SHP77 treated with DMSO at 0.1 percent for 48 hours (cell line): ENCODE results near the gene SPAG5.
A peak's percentile ranks its signal among the peaks of the same experiment; 100 is the strongest.

ENCODE experiments used
- DNase-seq: peaks from one replicate; lab custom pipeline; 2025; lab: John Stamatoyannopoulos, UW

SPAG5 gene

GRCh38 chr17:28573521-28573920, 25.3 kb downstream of the SPAG5 start:
- no peak for DNase-seq

DNA sequence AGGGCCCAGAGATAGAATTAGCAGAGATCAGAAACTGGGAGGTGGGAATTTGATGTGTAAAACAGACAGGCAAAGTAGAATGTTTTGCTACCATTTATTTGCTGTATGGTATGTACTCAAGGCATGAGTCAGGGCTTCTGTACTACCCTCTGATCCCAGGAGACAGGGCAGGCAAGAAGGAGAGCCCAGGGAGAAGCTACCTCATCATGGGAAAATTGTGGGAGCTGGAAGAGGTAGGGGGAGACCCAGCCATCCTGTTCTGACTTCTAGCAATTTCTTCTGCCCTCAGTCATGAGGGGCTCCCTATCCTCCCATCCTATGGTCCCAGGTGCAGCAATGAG, 25.8 kb downstream of the SPAG5 start:
- no peak for DNase-seq

DNA sequence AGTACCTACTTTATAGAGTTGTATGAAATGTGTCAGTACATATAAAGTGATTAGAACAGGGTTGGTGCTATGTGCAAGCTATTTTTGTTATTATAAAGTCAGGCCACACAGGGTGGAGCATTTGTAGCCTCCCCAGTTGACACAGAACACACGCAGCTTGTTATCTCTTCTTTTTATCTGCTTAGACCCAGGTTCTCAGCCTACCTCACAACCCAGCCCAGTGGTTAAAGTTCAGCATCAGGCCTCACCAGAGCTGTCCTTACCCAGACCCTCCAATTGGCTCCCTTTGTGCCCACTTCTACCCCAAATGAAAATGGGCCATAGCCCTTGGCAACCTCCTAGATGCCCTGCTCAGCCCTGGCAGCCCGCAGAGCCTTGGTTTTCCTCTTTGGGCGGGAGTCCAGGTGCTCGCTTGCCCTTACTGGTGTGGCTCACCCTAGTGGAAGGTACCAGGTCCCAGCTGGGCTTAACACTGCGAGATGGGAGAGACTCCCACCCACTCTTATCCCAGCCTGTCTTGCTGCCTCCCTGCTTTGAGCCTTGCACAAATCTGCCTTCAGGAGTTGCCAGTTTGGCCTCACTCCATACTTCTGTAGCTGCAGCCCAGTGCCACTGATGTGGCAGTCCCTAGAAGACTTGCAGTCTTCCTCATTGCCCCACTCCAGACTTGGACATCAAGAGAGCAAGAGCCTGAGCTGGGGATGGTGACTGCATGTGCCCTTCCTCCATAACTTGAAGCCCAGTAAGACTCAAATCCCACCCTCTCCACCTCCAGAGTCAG, 26.4 kb downstream of the SPAG5 start:
- no peak for DNase-seq

GRCh38 chr17:28571361-28572122, 27.3 kb downstream of the SPAG5 start, which contains the start of gene PIGS:
Gene PIGS, minus strand, starts transcription at chr17:28571524. Its CDS starts 28 bp downstream, at chr17:28571496.
- DNase-seq: peak; percentile 82

DNA sequence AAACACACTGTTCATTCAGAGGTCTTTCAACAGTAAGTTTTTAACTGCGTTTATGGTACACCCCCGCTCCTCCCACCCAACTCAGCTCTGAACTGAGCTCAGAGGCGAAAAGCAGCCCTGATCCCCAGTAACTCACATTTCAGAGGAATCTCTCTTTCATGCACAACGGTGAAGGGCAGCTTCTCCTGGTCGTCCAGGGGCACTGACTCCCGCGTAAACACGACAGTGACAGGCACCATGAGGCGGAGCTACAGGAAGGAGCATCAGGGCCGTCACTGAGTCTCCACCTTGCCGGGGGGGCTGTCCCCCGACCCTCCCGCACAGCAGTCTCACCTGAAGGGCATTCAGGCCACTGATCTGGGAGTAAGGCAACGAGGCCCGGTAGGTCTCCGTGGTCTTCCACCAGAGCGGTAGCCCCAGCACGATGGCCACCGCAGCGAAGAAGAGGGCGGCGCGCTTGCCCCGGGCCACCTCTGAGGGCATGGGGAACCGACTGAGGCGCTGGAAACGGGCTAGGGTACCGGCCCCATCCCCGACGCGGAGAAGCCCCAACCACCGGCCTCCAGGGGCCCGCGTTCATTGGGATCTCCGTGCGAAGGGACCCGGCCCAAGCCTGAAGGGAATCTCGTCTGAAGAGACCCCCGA, 28.0 kb downstream of the SPAG5 start:
- DNase-seq: no peak

GRCh38 chr17:28569446-28569845, 29.4 kb downstream of the SPAG5 start:
- DNase-seq: no peak

DNA sequence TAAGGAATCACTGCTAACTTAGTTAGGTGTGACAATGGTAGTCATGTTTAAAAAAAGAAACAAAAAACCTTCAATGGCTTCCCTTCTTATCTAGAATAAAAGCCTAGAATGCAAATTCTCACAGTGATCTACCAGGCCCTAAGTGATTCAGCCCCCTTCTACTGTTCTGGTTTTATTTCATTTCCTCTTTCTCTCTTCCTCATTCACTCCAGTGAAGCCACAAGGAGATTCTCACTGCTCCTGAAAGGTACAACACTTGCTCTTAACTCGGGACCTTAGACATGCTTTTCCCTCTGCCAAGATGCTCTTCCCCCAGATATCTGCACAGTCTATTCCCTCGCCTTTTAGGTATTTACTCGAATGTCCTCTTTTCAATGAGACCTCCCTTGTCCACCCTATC, 31.2 kb downstream of the SPAG5 start:
- no peak for DNase-seq

DNA sequence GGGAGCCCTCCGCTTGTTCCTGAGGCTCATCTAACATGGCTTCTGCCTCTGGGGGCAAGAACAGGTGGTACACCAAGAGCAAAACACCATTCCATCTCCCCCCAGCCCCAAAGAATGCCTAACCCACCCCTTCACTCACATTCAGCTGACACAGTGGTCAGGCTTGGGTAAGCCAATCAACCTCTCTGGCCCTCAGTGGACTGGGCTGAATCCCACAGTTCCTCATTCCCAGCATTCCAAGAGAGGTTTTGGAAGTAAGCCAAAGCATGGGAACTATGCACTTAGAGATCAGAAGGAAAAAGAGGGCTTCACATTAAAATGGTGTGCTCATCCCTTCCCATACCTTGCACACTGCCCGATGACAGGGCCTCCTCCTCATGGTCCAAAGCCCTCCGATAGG, 35.4 kb downstream of the SPAG5 start:
- DNase-seq: no peak

GRCh38 chr17:28555022-28555421, 43.8 kb downstream of the SPAG5 start:
- DNase-seq: no peak

GRCh38 chr17:28554565-28554964, 44.3 kb downstream of the SPAG5 start:
- no peak for DNase-seq

- no peak for DNase-seq
These were observed 45.8 kb downstream of the SPAG5 start for GRCh38 chr17:28553000-28553505.

DNA sequence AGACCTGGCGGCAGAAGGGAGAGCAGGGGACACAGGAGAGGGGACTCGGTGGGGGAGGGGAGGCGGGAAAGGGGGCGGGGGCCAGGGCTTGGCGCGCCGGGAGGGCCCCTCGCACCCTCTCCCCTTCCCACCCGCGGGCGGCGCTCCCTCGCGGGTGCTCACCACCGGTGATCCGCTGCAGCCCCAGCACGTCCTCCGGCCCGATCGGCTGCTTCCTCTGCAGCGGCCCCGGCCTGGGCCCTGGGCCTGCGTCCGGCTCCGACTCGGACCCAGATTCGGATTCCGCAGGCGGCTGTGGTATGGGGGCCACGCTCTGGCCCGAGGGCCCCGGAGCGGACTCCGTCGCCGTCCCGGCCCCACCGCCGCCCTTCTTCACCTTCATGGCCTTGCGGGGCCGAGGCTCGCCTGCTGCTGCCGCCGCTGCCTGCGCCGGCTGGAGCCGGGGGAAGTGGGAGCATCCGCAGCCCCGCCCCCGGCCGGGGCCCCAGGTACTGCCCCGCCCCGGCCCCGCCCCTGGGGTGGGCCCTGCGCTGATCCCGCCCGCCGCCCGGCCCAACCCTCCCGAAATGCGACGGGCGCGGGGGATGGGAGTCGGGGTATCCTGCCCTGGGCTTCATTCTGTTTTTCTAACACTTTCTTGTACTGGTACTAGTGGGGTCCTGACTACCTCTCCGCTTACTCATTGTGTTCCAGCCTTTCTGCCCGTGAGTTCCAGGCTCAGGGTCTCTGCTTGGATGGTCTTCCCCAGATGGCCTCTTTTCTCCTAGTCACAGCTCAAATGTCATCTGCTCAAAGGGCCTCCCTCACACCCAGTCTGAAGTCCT, 46.4 kb downstream of the SPAG5 start, which contains the start of gene UNC119:
UNC119 (minus strand) TSS at position 449 of the 824 bp plus-strand sequence; CDS start at position 382, 67 bp downstream.
- no peak for DNase-seq

DNA sequence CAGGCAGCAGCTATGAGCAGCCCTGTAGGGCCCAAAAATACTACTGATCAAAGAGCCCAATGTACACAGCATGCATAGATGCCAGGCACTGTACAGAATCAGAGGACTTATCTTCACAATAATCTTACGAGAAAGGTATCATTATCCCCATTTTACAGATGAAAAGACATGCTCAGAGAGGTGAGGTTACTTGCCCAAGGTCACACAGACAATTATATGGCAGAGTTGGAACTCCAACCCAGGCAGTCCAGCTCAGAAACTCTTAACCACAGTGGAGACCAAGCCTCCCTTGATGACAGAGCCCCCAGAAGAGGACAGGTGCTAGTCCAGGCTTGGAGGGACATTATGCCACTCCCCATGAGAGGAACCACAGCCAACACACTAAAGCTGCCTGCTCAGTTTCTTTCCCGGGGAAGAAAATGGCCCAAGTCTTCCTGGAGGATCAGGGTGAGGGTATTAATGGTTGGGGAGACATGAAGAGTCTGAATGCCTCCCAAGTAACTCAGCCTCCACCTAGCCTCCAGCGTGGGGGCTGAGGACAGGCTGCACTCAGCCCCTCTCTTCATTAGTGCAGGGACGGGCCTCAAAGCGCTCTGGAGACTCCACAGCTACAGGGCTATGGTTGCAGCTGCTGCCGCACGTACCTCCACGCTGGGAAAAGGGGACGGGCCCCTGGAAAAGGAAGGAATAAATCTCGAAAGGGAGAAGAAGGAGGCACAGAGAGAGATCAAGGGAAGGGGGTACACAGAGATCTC, 47.2 kb downstream of the SPAG5 start:
- DNase-seq: no peak

DNA sequence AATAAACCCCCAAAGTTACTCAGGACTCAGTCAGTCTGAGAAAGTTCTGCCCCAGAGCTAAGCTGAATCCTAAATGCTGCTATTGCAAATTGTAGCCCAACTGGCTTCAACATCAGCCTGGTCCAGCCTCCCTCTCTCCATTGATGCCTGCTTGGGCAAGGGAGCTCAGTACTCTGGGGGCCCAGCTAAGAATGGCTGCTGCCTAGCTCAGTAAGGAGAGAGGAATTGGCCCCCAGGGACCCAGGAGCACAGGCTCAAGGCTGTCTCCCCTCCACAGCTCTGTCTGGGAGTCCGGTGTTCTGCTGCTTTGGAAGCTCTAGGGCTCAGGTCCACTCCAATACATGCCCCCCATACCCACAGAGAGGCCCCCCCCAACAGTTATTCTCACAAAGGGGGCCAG, 48.0 kb downstream of the SPAG5 start:
- DNase-seq: no peak

- DNase-seq: no peak
These were observed 49.3 kb downstream of the SPAG5 start for GRCh38 chr17:28549236-28550132.

- DNase-seq: no peak
These were observed 50.3 kb downstream of the SPAG5 start for GRCh38 chr17:28548417-28549130.

- DNase-seq: peak; percentile 47
These were observed 51.0 kb downstream of the SPAG5 start for GRCh38 chr17:28547623-28548416.

GRCh38 chr17:28547096-28547622, 51.7 kb downstream of the SPAG5 start:
- DNase-seq: no peak
